Measurements from ENCODE around the gene SAXO1.

DNA sequence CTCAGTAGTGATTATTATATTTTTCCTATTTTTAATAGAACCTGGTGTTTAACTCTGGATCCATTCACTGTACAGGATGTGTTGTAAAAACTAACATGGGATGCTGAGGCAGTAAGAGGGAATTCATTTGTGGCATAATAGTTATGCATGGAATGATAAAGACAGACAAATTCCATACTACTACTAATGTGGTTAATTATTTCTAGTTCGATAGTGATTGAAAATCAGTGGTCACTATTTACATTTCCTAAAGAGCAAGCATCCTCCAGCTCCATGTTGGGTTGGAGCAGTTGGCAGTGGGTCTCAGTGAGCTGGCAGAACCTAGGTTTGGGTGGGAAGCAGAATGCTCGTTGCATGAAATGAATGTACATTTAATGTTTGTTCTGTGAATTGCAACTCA, 122.6 kb downstream of the SAXO1 start:
- TF ChIP-seq EZH2 (IDR thresholded peaks at IDR 0.05) (no peak), POLR2AphosphoS5 (IDR thresholded peaks at IDR 0.05; ENCODE audit: borderline replicate concordance, low read depth, low read length) (no peak)
